ENCODE data around the gene MAN1C1.
"Not testable (repeated sequence)": the region's sequence is repeated elsewhere in the genome, so short reads cannot be mapped to it uniquely, and the experiment has no call there.

MAN1C1 gene

GRCh38 chr1:25599969-25600610 is 16.5 kb upstream of the MAN1C1 start:
- no peak overlapping the region for H3K4me2 ChIP-seq (ENCODE audit: low read length)
- H2AK5ac ChIP-seq (ENCODE audit: low read length) = no peak overlapping the region
- H3K27me3 ChIP-seq (ENCODE audit: insufficient read depth, low read length, poor library complexity) = no peaks in the 10 kb centered on the region
- no CpG with 5 or more reads among the region's 7 CpGs for WGBS (ENCODE audit: extremely low coverage, insufficient coverage, low lambda C conversion rate)
- H2BK120ac ChIP-seq (ENCODE audit: low read depth, low read length) = no peak overlapping the region
- H2BK5ac ChIP-seq (ENCODE audit: low read length) = no peak overlapping the region
- DNase-seq = no peak
- no peak overlapping the region for H3K4ac ChIP-seq (ENCODE audit: low read depth, low read length)
- no peak overlapping the region for H3K4me3 ChIP-seq (ENCODE audit: low read length)
- no peaks in the 10 kb centered on the region for H3K79me2 ChIP-seq (ENCODE audit: control insufficient read depth, insufficient read depth, low read length)
- H3K9ac ChIP-seq (ENCODE audit: low read length) = no peak overlapping the region
- H4K8ac ChIP-seq (ENCODE audit: low read depth, low read length) = no peak overlapping the region
- H3K36me3 ChIP-seq (ENCODE audit: control insufficient read depth, insufficient read depth, low read length) = no peaks in the 10 kb centered on the region
- no peak overlapping the region for H3K18ac ChIP-seq (ENCODE audit: low read length)
- H3K56ac ChIP-seq (ENCODE audit: low read length) = no peak overlapping the region
- no peak overlapping the region for H2BK15ac ChIP-seq (replicated peaks; ENCODE audit: low read depth)
- no peak overlapping the region for H3K23ac ChIP-seq (ENCODE audit: low read length)
- H3K4me1 ChIP-seq (ENCODE audit: control insufficient read depth, low read depth, low read length) = no peaks in the 10 kb centered on the region
- no peaks in the 10 kb centered on the region for H3K79me1 ChIP-seq (ENCODE audit: low read length)
- no peak overlapping the region for H3K27ac ChIP-seq (ENCODE audit: low read depth, low read length)
- H4K5ac ChIP-seq (ENCODE audit: low read length) = no peak overlapping the region

- H2BK15ac ChIP-seq (replicated peaks; ENCODE audit: low read depth); H3K56ac ChIP-seq (ENCODE audit: low read length); H3K79me2 ChIP-seq (ENCODE audit: control insufficient read depth, insufficient read depth, low read length); H3K4me1 ChIP-seq (ENCODE audit: control insufficient read depth, low read depth, low read length); H3K36me3 ChIP-seq (ENCODE audit: control insufficient read depth, insufficient read depth, low read length); H3K4ac ChIP-seq (ENCODE audit: low read depth, low read length); DNase-seq; H3K27me3 ChIP-seq (ENCODE audit: insufficient read depth, low read length, poor library complexity); H3K9ac ChIP-seq (ENCODE audit: low read length); H2AK5ac ChIP-seq (ENCODE audit: low read length); H2BK5ac ChIP-seq (ENCODE audit: low read length); H3K4me2 ChIP-seq (ENCODE audit: low read length); H3K27ac ChIP-seq (ENCODE audit: low read depth, low read length); H4K5ac ChIP-seq (ENCODE audit: low read length); H3K4me3 ChIP-seq (ENCODE audit: low read length); H4K8ac ChIP-seq (ENCODE audit: low read depth, low read length); H3K23ac ChIP-seq (ENCODE audit: low read length); H2BK120ac ChIP-seq (ENCODE audit: low read depth, low read length); H3K79me1 ChIP-seq (ENCODE audit: low read length); H3K18ac ChIP-seq (ENCODE audit: low read length): not testable (repeated sequence)
- no CpG with 5 or more reads among the region's 5 CpGs for WGBS (ENCODE audit: extremely low coverage, insufficient coverage, low lambda C conversion rate)
These were observed 15.5 kb upstream of the MAN1C1 start for GRCh38 chr1:25600971-25601699.

- not testable (repeated sequence) for H3K79me1 ChIP-seq (ENCODE audit: low read length); H2BK15ac ChIP-seq (replicated peaks; ENCODE audit: low read depth); H3K4me2 ChIP-seq (ENCODE audit: low read length); H3K36me3 ChIP-seq (ENCODE audit: control insufficient read depth, insufficient read depth, low read length); H3K18ac ChIP-seq (ENCODE audit: low read length); H2BK5ac ChIP-seq (ENCODE audit: low read length); H3K9ac ChIP-seq (ENCODE audit: low read length); H3K79me2 ChIP-seq (ENCODE audit: control insufficient read depth, insufficient read depth, low read length); H2BK120ac ChIP-seq (ENCODE audit: low read depth, low read length); H2AK5ac ChIP-seq (ENCODE audit: low read length); H3K23ac ChIP-seq (ENCODE audit: low read length); H3K27me3 ChIP-seq (ENCODE audit: insufficient read depth, low read length, poor library complexity); H3K4ac ChIP-seq (ENCODE audit: low read depth, low read length); H3K4me1 ChIP-seq (ENCODE audit: control insufficient read depth, low read depth, low read length); H3K56ac ChIP-seq (ENCODE audit: low read length); H4K5ac ChIP-seq (ENCODE audit: low read length); H3K27ac ChIP-seq (ENCODE audit: low read depth, low read length); H3K4me3 ChIP-seq (ENCODE audit: low read length); H4K8ac ChIP-seq (ENCODE audit: low read depth, low read length); DNase-seq
- no CpG with 5 or more reads among the region's 55 CpGs for WGBS (ENCODE audit: extremely low coverage, insufficient coverage, low lambda C conversion rate)
These were observed 12.6 kb upstream of the MAN1C1 start for GRCh38 chr1:25603779-25604538.

GRCh38 chr1:25607123-25607522 is 9.5 kb upstream of the MAN1C1 start:
- Histone ChIP-seq H3K4me3 (ENCODE audit: low read length) (no peak overlapping the region), H3K56ac (ENCODE audit: low read length) (no peak overlapping the region), H3K4me2 (ENCODE audit: low read length) (no peak overlapping the region), H3K79me1 (ENCODE audit: low read length) (no peaks in the 10 kb centered on the region), H2BK15ac (replicated peaks; ENCODE audit: low read depth) (no peak overlapping the region), H3K79me2 (ENCODE audit: control insufficient read depth, insufficient read depth, low read length) (no peaks in the 10 kb centered on the region), H3K36me3 (ENCODE audit: control insufficient read depth, insufficient read depth, low read length) (no peaks in the 10 kb centered on the region), H4K5ac (ENCODE audit: low read length) (no peak overlapping the region), H3K4ac (ENCODE audit: low read depth, low read length) (no peak overlapping the region), H3K23ac (ENCODE audit: low read length) (no peak overlapping the region), H2BK5ac (ENCODE audit: low read length) (no peak overlapping the region), H3K27ac (ENCODE audit: low read depth, low read length) (no peak overlapping the region), H4K8ac (ENCODE audit: low read depth, low read length) (no peak overlapping the region), H3K18ac (ENCODE audit: low read length) (no peak overlapping the region), H3K4me1 (ENCODE audit: control insufficient read depth, low read depth, low read length) (no peaks in the 10 kb centered on the region), H3K9ac (ENCODE audit: low read length) (no peak overlapping the region), H3K27me3 (ENCODE audit: insufficient read depth, low read length, poor library complexity) (no peaks in the 10 kb centered on the region), H2BK120ac (ENCODE audit: low read depth, low read length) (no peak overlapping the region), H2AK5ac (ENCODE audit: low read length) (no peak overlapping the region)
- 100% methylated on average over 2 of the region's 5 CpGs for WGBS (ENCODE audit: extremely low coverage, insufficient coverage, low lambda C conversion rate)
- no peak for DNase-seq

GRCh38 chr1:25608488-25609178 is 8.0 kb upstream of the MAN1C1 start:
- no peak overlapping the region for H3K9ac ChIP-seq (ENCODE audit: low read length)
- no peak overlapping the region for H3K27ac ChIP-seq (ENCODE audit: low read depth, low read length)
- WGBS (ENCODE audit: extremely low coverage, insufficient coverage, low lambda C conversion rate) = 100% methylated on average over 2 of the region's 15 CpGs
- H2BK120ac ChIP-seq (ENCODE audit: low read depth, low read length) = no peak overlapping the region
- no peak overlapping the region for H3K23ac ChIP-seq (ENCODE audit: low read length)
- peak; percentile 90 for DNase-seq
- no peak overlapping the region for H3K56ac ChIP-seq (ENCODE audit: low read length)
- no peaks in the 10 kb centered on the region for H3K27me3 ChIP-seq (ENCODE audit: insufficient read depth, low read length, poor library complexity)
- no peak overlapping the region for H3K4me3 ChIP-seq (ENCODE audit: low read length)
- H2AK5ac ChIP-seq (ENCODE audit: low read length) = no peak overlapping the region
- no peak overlapping the region for H2BK15ac ChIP-seq (replicated peaks; ENCODE audit: low read depth)
- no peaks in the 10 kb centered on the region for H3K4me1 ChIP-seq (ENCODE audit: control insufficient read depth, low read depth, low read length)
- no peaks in the 10 kb centered on the region for H3K36me3 ChIP-seq (ENCODE audit: control insufficient read depth, insufficient read depth, low read length)
- H3K79me1 ChIP-seq (ENCODE audit: low read length) = no peaks in the 10 kb centered on the region
- H2BK5ac ChIP-seq (ENCODE audit: low read length) = no peak overlapping the region
- no peak overlapping the region for H4K8ac ChIP-seq (ENCODE audit: low read depth, low read length)
- H3K18ac ChIP-seq (ENCODE audit: low read length) = no peak overlapping the region
- no peaks in the 10 kb centered on the region for H3K79me2 ChIP-seq (ENCODE audit: control insufficient read depth, insufficient read depth, low read length)
- H3K4ac ChIP-seq (ENCODE audit: low read depth, low read length) = no peak overlapping the region
- no peak overlapping the region for H3K4me2 ChIP-seq (ENCODE audit: low read length)
- H4K5ac ChIP-seq (ENCODE audit: low read length) = no peak overlapping the region
